Coronary artery (tissue), 2 donors: ENCODE data around the gene PRKCZ.

Source experiments
- DNase-seq: peaks from one replicate; pipeline ENCODE4 v3.0.0-alpha.2; 2017; ENCODE audit warnings: low spot score
- H3K27ac ChIP-seq, 2 donors: fragments of 200-600 bp; sonication (generic); one replicate each; pipeline ENCODE4 v1.5.1; 2016 to 2019
- H3K4me3 ChIP-seq: fragments of 200-600 bp; sonication (generic); 2 replicates; pipeline ENCODE4 v1.5.1; 2016; ENCODE audit warnings: mild to moderate bottlenecking, moderate library complexity
- TF ChIP-seq, protein P1 (sequence below): fragments of 200-600 bp; sonication (generic); IDR thresholded peaks from one replicate; pipeline ENCODE4 v1.5.1; 2019; ENCODE audit warnings: antibody characterized with exemption

The PRKCZ gene

GRCh38 chr1:2095394-2095793 lies 45.2 kb downstream of the PRKCZ start:
- DNase-seq, result no peak
- Histone ChIP-seq H3K4me3 (no peak overlapping the region), H3K27ac (no peak overlapping the region)
- TF ChIP-seq, protein P1, sequence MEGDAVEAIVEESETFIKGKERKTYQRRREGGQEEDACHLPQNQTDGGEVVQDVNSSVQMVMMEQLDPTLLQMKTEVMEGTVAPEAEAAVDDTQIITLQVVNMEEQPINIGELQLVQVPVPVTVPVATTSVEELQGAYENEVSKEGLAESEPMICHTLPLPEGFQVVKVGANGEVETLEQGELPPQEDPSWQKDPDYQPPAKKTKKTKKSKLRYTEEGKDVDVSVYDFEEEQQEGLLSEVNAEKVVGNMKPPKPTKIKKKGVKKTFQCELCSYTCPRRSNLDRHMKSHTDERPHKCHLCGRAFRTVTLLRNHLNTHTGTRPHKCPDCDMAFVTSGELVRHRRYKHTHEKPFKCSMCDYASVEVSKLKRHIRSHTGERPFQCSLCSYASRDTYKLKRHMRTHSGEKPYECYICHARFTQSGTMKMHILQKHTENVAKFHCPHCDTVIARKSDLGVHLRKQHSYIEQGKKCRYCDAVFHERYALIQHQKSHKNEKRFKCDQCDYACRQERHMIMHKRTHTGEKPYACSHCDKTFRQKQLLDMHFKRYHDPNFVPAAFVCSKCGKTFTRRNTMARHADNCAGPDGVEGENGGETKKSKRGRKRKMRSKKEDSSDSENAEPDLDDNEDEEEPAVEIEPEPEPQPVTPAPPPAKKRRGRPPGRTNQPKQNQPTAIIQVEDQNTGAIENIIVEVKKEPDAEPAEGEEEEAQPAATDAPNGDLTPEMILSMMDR, result no peak

DNA sequence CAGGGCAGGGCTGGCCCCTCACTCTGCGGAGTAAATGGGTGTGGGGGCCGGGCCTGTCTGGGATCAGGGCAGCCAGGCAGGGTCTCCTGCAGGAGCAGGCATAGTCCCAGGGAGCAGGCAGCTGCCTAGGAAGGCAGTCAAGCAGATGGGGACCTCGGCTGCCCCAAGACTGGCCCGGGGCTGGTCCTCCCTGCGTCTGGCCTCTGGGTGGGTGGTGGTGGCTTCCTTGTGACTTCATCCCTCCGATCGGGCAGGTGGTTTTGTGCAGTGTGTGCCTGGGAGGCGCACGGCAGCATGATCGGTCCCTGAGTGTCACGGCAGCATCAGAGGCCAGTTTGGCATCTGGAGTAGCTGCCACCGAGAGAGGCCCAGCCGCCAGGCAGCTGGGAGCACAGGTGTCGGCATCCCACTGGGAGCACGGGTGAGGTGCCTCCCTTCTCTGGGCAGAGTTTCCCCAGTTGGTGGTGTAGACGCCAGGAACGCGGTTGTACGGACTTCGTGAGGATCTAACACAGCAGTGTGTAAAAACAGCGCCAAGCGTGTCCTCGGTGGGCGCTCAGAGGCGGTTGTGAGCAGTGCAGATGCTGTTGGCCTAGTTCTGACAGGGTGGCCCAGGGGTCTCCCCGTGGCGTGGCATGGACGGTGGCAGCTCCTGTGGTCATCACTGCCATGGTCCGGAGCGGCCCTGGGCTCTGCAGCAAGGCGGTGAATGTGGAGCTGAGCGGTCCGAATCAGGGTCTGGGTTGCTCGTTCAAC lies 45.9 kb downstream of the PRKCZ start:
- H3K27ac ChIP-seq, result no peak overlapping the region
- DNase-seq, result no peak
- TF ChIP-seq, protein P1, result no peak
- H3K4me3 ChIP-seq, result no peak overlapping the region

DNA sequence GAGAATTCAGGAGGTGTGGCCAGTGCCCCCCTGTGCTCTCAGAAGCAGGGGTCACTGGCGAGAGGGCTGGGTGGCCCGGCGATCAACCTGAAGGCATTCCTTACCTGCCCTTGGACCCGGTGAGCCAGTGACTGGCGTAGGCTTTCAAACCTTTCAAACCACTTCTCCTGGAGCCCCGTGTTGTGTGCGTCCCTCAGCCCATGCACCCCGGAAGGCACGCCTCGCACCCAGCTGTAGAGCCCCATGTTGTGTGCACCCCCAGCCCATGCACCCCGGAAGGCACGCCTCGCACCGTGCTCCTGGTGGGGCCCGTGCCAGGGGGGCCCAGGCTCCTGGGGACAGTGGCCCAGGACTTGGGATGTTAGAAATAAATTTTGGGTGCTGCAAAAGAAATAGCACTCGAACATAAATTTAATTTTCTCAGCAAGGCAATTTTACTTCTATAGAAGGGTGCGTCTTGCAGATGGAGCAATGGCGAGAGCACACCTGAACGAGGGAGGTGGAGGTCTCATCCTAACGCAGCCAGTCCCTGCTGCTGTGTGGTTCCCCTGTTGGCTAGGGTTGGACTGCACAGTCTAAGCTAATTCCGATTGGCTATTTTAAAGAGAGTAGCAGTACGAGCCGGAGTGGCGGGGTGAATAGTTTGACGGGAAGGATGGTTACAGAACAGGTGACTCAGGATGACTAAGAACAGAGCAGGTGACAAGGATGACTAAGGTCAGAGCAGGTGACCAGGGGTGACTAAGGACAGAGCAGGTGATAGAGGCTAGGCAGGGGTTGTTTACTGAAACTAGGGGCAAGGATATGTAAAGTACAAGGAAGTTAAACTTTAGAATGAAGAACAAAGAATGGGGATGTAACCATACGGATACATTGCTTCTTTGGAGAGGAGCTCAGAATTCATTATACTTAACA lies 47.4 kb downstream of the PRKCZ start:
- TF ChIP-seq, protein P1, result no peak
- DNase-seq, result no peak
- Histone ChIP-seq H3K27ac (no peak overlapping the region), H3K4me3 (no peak overlapping the region)

- TF ChIP-seq, protein P1, result no peak
- no peak for DNase-seq
- no peak overlapping the region for H3K4me3 ChIP-seq
- no peak overlapping the region for H3K27ac ChIP-seq
Measured at GRCh38 chr1:2098301-2098698, 48.1 kb downstream of the PRKCZ start.

DNA sequence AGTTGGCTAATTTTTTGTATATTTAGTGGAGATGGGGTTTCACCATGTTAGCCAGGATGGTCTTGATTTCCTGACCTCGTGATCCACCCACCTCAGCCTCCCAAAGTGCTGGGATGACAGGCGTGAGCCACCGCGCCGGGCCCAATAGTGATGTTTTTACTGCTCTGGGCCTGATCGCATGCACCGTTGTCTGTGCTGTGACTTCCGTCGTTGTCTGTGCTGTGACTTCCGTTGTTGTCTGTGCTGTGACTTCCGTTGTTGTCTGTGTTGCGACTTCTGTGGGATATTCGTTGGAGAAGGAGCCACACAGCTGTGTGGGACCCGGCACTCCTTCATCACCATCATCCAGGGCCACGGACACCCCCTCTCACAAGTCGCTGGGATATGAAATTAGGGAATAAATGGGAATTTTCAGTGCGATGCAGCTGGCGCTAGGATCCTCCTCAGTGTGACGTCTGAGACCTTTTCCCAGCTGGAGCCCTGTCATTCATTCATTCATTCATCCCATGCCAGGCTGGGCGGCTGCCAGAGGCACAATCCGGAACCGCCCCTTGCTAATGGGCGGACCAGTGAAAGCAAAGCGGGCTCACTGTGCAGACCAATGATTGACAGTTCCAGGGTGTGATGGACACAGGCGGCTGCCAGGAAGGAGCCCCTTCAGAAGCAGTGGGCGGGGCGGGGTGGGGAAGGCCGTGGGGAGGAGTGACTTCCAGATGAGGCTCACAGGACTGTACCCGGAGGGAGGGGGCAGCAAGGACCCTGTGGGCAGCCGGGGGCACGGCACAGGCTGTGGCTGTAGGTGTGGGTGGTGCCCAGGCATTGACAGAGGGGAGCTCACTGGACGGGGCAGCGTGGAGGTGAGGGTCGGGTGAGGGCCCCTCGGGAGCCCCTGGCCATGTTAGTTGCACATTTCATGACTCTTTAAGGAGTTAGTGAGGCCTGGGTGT lies 48.9 kb downstream of the PRKCZ start:
- H3K4me3 ChIP-seq, result no peak overlapping the region
- TF ChIP-seq, protein P1, result no peak
- no peak overlapping the region for H3K27ac ChIP-seq
- no peak for DNase-seq

- Histone ChIP-seq H3K4me3 (no peak overlapping the region), H3K27ac (no peak overlapping the region)
- no peak for DNase-seq
- TF ChIP-seq, protein P1, result no peak
Measured at GRCh38 chr1:2099886-2100779, 49.9 kb downstream of the PRKCZ start.
